Limb (tissue), 2 donors: Measurements from ENCODE around the gene ASS1.
A peak's percentile ranks its signal among the peaks of the same experiment; 100 is the strongest.

Experiments
- DNase-seq, 2 donors: peaks; one replicate each; pipeline ENCODE4 v3.0.0-alpha.2; 2016; ENCODE audit errors: extremely low spot score in 2 of 2

ASS1 gene

DNA sequence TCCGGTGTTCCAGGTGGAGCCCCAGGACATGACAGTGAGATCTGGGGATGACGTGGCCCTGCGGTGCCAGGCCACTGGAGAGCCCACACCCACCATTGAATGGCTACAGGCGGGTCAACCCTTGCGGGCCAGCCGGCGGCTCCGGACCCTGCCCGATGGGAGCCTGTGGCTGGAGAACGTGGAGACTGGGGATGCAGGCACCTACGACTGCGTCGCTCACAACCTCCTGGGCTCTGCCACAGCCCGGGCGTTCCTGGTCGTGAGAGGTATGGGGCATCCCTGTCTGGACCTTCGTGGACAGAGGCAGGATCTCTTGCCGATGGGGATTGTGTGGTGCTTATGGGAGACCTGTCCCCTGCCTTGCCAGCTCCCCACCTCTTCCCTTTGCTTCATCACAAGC is 26.0 kb upstream of the ASS1 start:
- no peak for DNase-seq

- no peak for DNase-seq
These were observed 25.2 kb upstream of the ASS1 start for GRCh38 chr9:130419521-130420035.

DNA sequence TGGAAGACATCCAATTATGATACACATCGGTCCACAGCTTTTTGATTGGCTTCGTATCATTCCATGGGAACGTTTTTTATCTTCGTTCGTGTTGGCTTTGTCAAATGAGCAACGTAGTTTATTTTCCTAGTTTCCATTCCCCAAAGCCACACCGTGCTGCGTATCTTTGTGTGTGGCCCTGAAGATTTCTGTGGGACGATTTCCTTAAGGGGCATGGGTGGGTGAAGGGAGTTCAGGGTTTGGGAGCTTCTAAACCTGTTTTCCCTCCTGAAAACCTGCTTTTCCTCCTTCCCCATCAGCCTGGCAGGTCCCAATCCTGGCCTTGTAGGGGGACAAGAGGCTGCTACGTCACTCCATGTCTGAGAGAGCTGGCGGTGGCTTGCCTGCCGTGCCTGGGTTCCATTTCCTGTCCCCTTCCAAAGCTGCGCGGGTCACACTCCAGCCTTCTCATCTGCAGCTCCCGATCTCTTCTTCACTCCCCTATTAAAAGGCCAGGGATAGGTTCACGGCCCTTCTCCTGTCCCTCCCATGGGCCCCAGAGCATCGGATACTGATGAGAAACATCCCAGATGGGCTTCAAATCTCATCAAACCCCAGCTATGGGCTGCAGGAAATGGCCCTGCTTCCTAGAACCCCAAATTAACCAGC is 23.5 kb upstream of the ASS1 start:
- no peak for DNase-seq

DNA sequence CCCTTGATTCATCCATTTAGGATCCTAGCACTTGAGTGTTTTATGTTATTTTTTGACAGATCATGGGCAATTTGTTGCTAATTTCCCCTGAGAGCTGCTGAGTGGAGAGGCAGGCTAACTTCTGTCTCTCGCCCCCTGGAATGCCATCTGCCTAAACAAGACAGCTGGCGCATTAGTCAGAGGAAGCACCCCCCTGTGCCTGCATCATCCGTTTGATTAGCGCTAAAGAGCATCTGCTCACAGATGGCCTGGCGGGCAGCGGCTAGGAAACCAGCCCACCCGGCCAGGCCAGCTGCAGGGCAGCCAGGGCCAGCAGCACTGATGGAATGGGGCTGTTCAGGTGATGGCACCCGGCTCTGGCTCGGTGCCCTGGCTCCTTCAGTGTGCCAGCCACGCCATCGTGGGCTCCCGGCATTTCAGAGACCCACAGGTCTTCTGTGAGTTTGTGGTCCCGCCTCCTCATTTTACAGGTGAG is 22.9 kb upstream of the ASS1 start:
- DNase-seq, result peak; percentile 67 to 71

DNA sequence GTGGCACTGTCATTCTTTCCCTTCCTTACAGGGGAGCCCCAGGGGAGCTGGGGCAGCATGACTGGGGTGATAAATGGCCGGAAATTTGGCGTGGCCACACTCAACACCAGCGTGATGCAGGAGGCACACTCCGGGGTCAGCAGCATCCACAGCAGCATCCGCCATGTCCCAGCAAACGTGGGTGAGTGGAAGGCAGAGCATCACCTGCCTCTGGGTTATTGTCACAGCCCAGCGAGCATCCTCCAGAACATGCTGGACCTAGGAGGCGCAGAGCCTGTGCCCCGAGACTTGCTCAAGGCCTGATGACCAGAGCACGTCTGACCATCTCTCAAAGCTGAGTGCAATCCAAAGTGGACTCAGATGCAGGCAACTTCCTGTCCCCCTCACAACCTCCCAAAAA is 22.2 kb upstream of the ASS1 start:
- no peak for DNase-seq

DNA sequence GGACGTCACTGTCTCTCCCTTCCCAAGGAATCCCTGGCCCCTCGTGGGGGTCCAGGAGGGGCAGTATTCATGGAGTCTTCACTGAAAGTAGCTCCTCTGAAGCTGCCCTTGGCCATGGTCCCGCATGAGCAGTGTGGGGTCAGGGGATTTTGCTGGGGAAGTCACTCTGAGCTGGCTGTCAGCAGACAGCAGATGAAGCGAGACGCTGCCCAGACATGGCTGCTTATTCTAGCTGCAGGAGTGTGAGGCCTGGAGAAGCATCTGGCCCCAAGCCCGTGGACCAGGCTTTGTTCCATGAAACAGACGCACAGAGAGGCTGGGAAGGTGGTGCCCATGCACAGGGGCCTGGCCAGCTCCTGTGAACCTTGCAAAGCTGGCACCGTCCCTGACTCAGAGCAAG is 21.5 kb upstream of the ASS1 start:
- DNase-seq, result peak in 1 of 2 donors; percentile 24

DNA sequence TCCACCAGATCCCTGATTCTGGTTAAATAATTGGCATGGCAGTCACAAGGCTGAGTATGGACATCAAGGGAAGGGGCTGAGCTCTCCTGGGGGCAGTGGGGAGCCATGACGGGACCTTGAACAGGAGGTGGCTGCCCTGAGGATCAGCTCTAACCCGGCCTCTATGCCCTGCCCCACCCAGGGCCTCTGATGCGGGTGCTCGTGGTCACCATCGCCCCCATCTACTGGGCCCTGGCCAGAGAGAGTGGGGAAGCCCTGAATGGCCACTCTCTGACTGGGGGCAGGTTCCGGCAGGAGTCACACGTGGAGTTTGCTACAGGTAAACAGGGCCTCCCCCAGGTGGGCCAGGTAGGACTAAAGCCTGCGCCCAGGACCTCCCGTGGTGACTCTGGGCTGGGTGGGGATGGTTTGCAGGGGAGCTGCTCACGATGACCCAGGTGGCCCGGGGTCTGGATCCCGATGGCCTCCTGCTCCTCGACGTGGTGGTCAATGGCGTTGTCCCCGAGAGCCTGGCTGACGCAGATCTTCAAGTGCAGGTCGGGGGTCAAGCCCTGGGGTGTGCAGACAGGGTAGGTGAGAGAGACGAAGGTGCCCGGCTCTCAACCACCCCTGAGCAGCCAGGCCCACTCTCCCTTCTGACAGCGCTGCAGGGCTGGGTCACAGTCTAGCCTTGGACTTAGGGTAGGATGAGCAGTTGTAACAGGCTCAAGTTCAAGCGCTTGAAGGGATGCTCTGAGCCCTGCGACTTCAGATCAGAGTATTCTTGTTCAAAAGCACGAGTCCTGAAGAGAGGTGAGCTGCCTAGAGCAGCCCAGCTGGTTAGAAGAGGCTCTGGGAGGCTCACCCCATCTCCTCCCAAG is 19.9 kb upstream of the ASS1 start:
- DNase-seq, result no peak

GRCh38 chr9:130425741-130426466 is 18.9 kb upstream of the ASS1 start:
- DNase-seq, result no peak

GRCh38 chr9:130426467-130426773 is 18.3 kb upstream of the ASS1 start:
- DNase-seq, result no peak

- DNase-seq, result no peak
These were observed 17.9 kb upstream of the ASS1 start for GRCh38 chr9:130426883-130427282.

DNA sequence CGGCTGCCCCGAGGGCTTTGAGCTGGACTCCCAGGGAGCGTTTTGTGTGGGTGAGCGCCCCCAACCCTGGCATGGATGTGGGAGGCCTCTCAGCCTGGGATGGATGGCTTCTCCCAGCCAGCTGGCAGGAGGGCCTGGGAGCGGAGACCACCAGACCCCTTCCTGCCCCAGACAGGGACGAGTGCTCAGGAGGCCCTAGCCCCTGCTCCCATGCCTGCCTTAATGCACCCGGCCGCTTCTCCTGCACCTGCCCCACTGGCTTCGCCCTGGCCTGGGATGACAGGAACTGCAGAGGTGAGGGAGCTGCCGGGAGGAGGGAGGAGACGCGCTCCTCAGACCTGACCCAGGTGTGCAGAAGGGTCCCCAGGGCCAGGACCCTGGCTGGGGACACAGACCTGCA is 17.4 kb upstream of the ASS1 start:
- DNase-seq, result no peak

GRCh38 chr9:130428086-130428665 is 16.6 kb upstream of the ASS1 start:
- no peak for DNase-seq

DNA sequence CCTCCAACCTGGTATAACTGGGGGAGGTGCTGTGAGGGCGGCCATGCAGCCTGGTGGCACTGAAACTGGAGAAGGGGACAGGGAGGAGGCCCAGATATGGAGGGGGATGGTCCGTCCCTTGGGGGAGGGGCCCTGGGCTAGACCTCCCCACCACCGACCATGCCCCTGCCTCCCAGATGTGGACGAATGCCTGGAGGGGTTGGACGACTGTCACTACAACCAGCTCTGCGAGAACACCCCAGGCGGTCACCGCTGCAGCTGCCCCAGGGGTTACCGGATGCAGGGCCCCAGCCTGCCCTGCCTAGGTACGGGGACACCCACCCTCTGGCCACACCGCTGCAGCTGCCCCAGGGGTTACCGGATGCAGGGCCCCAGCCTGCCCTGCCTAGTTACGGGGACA is 15.4 kb upstream of the ASS1 start:
- DNase-seq, result no peak

- no peak for DNase-seq
These were observed 14.9 kb upstream of the ASS1 start for GRCh38 chr9:130429831-130430230.

DNA sequence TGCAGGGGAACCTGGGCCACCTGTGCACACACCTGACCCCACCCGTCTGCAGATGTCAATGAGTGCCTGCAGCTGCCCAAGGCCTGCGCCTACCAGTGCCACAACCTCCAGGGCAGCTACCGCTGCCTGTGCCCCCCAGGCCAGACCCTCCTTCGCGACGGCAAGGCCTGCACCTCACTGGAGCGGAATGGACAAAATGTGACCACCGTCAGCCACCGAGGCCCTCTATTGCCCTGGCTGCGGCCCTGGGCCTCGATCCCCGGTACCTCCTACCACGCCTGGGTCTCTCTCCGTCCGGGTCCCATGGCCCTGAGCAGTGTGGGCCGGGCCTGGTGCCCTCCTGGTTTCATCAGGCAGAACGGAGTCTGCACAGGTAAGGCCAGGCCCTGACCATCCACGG is 14.5 kb upstream of the ASS1 start:
- no peak for DNase-seq

DNA sequence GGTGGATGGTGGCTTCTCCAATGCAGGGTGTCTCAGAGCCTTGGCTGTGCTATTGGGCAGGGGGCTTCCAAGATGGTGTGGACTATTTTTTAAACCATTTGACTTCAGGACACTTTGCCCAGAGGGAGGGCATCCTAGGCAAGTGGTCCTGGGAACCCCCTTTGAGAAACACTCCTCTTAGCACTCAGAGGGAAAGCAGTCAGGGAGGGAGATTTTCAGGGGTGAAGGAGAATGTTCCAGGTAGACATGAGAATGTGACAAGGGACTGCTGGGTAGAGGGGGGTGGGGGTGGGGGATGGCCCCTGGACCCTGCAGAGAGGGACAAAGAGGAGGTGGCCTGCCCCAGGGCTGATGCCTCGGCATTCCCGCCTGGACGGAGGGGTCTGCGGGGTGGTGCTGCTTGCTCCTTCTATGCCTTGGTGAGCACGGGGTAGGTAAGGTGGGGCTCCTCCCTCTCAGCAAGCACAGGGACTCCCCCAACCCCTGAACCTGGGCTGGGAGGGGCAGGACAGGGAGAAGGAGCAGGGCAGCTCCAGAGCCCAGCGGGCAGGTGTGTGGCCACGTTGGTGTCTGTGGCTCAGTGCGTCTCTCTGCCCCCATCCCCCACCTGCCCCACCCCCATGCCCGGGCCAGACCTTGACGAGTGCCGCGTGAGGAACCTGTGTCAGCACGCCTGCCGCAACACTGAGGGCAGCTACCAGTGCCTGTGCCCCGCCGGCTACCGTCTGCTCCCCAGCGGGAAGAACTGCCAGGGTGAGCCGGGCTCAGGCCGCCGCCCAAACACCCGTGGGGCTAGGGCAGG is 13.8 kb upstream of the ASS1 start:
- DNase-seq, result no peak

GRCh38 chr9:130431536-130432303 is 13.0 kb upstream of the ASS1 start:
- DNase-seq, result no peak

DNA sequence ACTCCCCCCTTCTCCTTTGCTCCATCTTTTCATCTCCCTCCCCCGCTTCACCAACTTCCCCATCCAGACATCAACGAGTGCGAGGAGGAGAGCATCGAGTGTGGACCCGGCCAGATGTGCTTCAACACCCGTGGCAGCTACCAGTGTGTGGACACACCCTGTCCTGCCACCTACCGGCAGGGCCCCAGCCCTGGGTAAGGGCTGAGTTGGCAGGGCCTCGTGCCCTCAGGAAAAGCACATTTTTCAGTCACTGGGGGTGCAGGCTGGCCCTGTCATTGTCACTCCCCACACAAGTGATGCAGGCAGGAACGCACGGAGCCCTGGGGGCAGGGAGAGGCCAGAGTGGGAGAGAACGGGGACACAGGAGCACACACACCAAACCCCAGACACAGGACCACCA is 12.4 kb upstream of the ASS1 start:
- DNase-seq, result no peak

DNA sequence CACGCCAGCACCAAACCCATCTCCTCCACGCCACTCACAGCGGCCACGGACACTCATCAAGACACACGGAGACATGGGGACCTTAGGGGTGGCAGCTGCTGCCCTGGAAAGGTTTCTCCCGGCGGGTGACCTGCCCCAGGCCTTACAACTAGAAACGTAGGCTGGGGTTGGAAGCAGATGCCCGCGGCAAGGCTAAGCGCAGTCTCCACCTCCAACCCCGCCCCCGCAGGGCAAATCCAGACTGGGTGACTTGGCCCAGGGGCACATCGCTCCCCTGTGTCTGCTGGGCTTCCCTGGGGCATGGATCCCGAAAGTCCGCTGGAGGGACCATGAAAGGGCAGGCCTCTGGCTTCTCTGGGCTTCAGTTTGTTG is 12.0 kb upstream of the ASS1 start:
- DNase-seq, result no peak

GRCh38 chr9:130433168-130433946 is 11.4 kb upstream of the ASS1 start:
- DNase-seq, result peak; percentile 52 to 80
